ENCODE data around the gene SYT7.
A peak's percentile ranks its signal among the peaks of the same experiment; 100 is the strongest.

SYT7 gene

GRCh38 chr11:61539831-61540357 lies 41.0 kb downstream of the SYT7 start:
- TF ChIP-seq CTCF (conservative IDR thresholded peaks at IDR 0.05): no peak
- no peak overlapping the region for H3K27ac ChIP-seq

- peak overlapping the region; percentile 56; the same call in 1 of the 2 replicates for H3K27ac ChIP-seq
- TF ChIP-seq CTCF (conservative IDR thresholded peaks at IDR 0.05): no peak
Measured at GRCh38 chr11:61539006-61539405, 41.9 kb downstream of the SYT7 start.

- H3K27ac ChIP-seq: peak overlapping the region; percentile 56
Measured at GRCh38 chr11:61538636-61538961, 42.3 kb downstream of the SYT7 start.

GRCh38 chr11:61537326-61537725 lies 43.5 kb downstream of the SYT7 start:
- TF ChIP-seq CTCF (conservative IDR thresholded peaks at IDR 0.05): no peak
- H3K27ac ChIP-seq: peak overlapping the region; percentile 56; the same call in 1 of the 2 replicates

More at GRCh38 chr11:61538636-61538961, 42.3 kb downstream of the SYT7 start:
- TF ChIP-seq CTCF (conservative IDR thresholded peaks at IDR 0.05): no peak

- H3K27ac ChIP-seq: no peak overlapping the region; the same call in 1 of the 2 replicates
- TF ChIP-seq CTCF (conservative IDR thresholded peaks at IDR 0.05): no peak
Measured at GRCh38 chr11:61536676-61537270, 44.1 kb downstream of the SYT7 start.

- H3K27ac ChIP-seq: no peak overlapping the region; the same call in 1 of the 2 replicates
- no peak for TF ChIP-seq CTCF (conservative IDR thresholded peaks at IDR 0.05)
Measured at GRCh38 chr11:61535998-61536675, 44.7 kb downstream of the SYT7 start.

- TF ChIP-seq CTCF (conservative IDR thresholded peaks at IDR 0.05): no peak
- no peak overlapping the region for H3K27ac ChIP-seq
Measured at GRCh38 chr11:61534933-61535839, 45.7 kb downstream of the SYT7 start.
